ENCODE measurements around the gene NEUROD4. TPM values are rescaled to one million over a fixed set of nuclear protein-coding genes. Genes with fewer than 3 reads are reported as not detected.

The NEUROD4 gene
- total and polyA plus RNA-seq, 12 donors, result not detected

DNA sequence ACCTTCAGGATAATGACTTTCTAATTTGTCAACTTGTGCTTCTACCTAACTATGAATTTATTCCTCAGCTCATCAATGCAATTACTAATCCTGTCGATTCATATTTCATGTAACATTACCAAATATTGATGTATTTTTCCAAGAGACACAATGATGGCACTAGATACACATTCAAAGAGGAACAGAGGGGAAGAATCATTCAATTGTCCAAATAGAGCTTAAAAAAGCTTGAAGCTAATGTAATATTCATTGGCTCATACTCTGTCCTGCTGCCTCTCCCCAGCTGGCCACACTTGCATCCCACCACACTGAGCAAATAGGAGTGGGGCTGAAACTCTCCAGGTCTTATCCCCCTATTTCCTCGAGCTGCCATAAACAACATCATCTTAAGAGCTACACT lies 44.5 kb upstream of the NEUROD4 start:
- peaks cover 0 to 15% (median 0%) of the 10 kb centered on the region in 9 donors for H3K4me1 ChIP-seq
- ATAC-seq (no peak), DNase-seq (no peak)
- 70 to 80% methylated on average over 2 of the region's 2 CpGs for whole genome bisulfite sequencing, 2 donors
- no peaks in the 10 kb centered on the region for H3K9me3 ChIP-seq
- H3K27ac ChIP-seq, result no peak overlapping the region
- H3K27me3 ChIP-seq, result no peaks in the 10 kb centered on the region
- intact Hi-C loops (cut with DNase I), result no loop called here
- no peaks in the 10 kb centered on the region for H3K36me3 ChIP-seq
- TF ChIP-seq, protein P1, sequence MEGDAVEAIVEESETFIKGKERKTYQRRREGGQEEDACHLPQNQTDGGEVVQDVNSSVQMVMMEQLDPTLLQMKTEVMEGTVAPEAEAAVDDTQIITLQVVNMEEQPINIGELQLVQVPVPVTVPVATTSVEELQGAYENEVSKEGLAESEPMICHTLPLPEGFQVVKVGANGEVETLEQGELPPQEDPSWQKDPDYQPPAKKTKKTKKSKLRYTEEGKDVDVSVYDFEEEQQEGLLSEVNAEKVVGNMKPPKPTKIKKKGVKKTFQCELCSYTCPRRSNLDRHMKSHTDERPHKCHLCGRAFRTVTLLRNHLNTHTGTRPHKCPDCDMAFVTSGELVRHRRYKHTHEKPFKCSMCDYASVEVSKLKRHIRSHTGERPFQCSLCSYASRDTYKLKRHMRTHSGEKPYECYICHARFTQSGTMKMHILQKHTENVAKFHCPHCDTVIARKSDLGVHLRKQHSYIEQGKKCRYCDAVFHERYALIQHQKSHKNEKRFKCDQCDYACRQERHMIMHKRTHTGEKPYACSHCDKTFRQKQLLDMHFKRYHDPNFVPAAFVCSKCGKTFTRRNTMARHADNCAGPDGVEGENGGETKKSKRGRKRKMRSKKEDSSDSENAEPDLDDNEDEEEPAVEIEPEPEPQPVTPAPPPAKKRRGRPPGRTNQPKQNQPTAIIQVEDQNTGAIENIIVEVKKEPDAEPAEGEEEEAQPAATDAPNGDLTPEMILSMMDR (IDR thresholded peaks at IDR 0.05), result no peak
- H3K4me3 ChIP-seq, result no peak overlapping the region

DNA sequence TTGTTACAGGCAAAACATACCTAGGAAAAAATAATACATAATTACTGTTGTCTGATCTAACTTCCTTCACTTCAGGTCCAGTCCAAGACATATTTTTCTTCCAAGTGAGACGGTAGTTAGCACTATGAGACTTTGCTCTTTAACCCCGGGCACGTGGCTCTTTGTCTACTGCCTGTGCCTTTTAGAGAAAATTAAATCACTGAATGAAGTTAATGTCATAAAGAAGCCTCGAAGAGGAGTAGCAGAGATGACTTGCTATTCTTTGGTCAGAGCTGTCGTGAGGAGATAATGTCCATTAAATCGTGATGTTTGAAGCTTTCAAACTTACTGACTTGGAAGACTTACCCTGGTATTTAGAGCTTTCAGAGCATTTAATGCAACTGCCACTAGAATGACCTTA lies 43.9 kb upstream of the NEUROD4 start:
- ATAC-seq (no peak), DNase-seq (no peak)
- intact Hi-C loops (cut with DNase I), result no loop called here
- no peak overlapping the region for H3K27ac ChIP-seq
- TF ChIP-seq, protein P1 (IDR thresholded peaks at IDR 0.05), result no peak
- WGBS, 2 donors, result 44 to 50% methylated on average over 6 of the region's 6 CpGs
- no peaks in the 10 kb centered on the region for H3K36me3 ChIP-seq
- H3K9me3 ChIP-seq, result no peaks in the 10 kb centered on the region
- H3K4me3 ChIP-seq, result no peak overlapping the region
- H3K27me3 ChIP-seq, result no peaks in the 10 kb centered on the region
- H3K4me1 ChIP-seq, result peaks cover 0 to 15% (median 0%) of the 10 kb centered on the region in 9 donors

DNA sequence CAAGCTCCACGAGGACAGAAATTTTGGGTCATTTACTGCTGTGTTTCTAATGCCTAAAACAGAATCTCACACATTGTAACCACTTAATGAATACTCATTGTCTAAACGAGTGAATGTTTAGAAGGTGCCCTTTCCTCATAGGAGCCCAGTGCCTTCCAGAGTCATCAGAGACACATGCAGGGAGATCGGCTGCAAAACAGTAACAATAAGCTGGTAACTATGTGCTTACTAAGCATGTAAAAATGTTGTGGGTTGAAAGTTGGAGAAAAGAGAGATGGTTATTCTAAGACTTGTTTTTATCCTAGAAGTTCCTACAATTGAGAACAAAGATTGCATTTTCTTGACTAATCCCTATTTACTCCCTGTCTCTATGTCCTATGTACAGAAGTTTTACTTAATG lies 42.6 kb upstream of the NEUROD4 start:
- Histone ChIP-seq H3K9me3 (no peaks in the 10 kb centered on the region), H3K27me3 (no peaks in the 10 kb centered on the region), H3K36me3 (no peaks in the 10 kb centered on the region), H3K27ac (no peak overlapping the region), H3K4me1 (peaks cover 0 to 15% (median 0%) of the 10 kb centered on the region in 9 donors), H3K4me3 (no peak overlapping the region)
- intact Hi-C loops (cut with DNase I), result no loop called here
- TF ChIP-seq, protein P1 (IDR thresholded peaks at IDR 0.05), result no peak
- DNase-seq (no peak), ATAC-seq (no peak)
- whole genome bisulfite sequencing, 2 donors, result 54 to 61% methylated on average over 3 of the region's 3 CpGs

DNA sequence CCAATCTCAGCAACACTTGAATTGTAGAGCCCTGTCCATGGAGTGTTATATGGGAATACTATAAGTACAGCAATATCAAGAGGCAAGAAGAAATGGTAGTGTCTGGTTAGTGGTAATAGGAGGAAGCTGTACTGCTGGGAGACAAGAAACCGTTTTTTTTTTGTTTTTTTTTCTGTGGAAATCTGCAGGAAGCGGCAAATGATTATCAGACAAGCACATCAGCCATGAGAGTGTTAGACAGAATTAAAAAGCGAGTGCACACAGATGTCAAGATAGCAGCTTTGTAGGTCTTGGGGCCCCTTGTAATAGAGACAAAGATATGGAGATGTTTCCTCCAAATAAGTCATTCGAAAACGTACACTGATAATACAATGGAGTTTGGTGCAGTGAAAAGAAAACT lies 41.9 kb upstream of the NEUROD4 start:
- Histone ChIP-seq H3K4me1 (peaks cover 0 to 15% (median 0%) of the 10 kb centered on the region in 9 donors), H3K36me3 (no peaks in the 10 kb centered on the region), H3K27me3 (no peaks in the 10 kb centered on the region), H3K9me3 (no peaks in the 10 kb centered on the region), H3K27ac (no peak overlapping the region), H3K4me3 (no peak overlapping the region)
- DNase-seq, result no peak
- intact Hi-C loops (cut with DNase I), result no loop called here
- 58 to 65% methylated on average over 5 of the region's 5 CpGs for WGBS, 2 donors
- TF ChIP-seq, protein P1 (IDR thresholded peaks at IDR 0.05), result no peak
- no peak for ATAC-seq

Data from heart right ventricle (tissue), 16 donors.